Activated CD4-positive, CD25-positive, alpha-beta regulatory T cell treated with anti-CD3 and anti-CD28 coated beads, Interleukin-2, amount 50 U/mL, for 16 hours (primary cell): Measurements from ENCODE around the gene PARP15.
"Not testable (repeated sequence)": the region's sequence is repeated elsewhere in the genome, so short reads cannot be mapped to it uniquely, and the experiment has no call there.

ENCODE experiments used
- DNase-seq: peaks from one replicate; pipeline ENCODE4 v3.0.0-alpha.2; 2020; ENCODE audit warnings: low read depth, low spot score

Gene PARP15

GRCh38 chr3:122665226-122665786, 87.9 kb downstream of the PARP15 start:
- DNase-seq, result no peak

- no peak for DNase-seq
Observed at GRCh38 chr3:122665881-122666280, 88.4 kb downstream of the PARP15 start.

- DNase-seq, result no peak
Observed at GRCh38 chr3:122668930-122669730, 91.7 kb downstream of the PARP15 start.

- no peak for DNase-seq
Observed at GRCh38 chr3:122671553-122671952, 94.1 kb downstream of the PARP15 start.

- DNase-seq, result no peak
Observed at GRCh38 chr3:122674339-122674738, 96.9 kb downstream of the PARP15 start.

- no peak for DNase-seq
Observed at GRCh38 chr3:122676759-122677158, 99.3 kb downstream of the PARP15 start.

- no peak for DNase-seq
Observed at GRCh38 chr3:122677216-122677615, 99.8 kb downstream of the PARP15 start.

GRCh38 chr3:122678506-122678905, 101.1 kb downstream of the PARP15 start:
- DNase-seq, result no peak

GRCh38 chr3:122679085-122679881, 101.8 kb downstream of the PARP15 start:
- DNase-seq, result peak; percentile 68

- DNase-seq, result no peak
Observed at GRCh38 chr3:122679882-122680474, 102.5 kb downstream of the PARP15 start.

GRCh38 chr3:122680475-122681283, 103.2 kb downstream of the PARP15 start, which contains the start of gene PARP14:
PARP14 (plus strand) TSS chr3:122680839; CDS start chr3:122680884, 45 bp downstream.
- DNase-seq, result peak; percentile 28

GRCh38 chr3:122681284-122681973, 104.0 kb downstream of the PARP15 start:
- DNase-seq, result no peak

- DNase-seq, result no peak
Observed at GRCh38 chr3:122681974-122682409, 104.5 kb downstream of the PARP15 start.

GRCh38 chr3:122682778-122683411, 105.4 kb downstream of the PARP15 start:
- not testable (repeated sequence) for DNase-seq

GRCh38 chr3:122687298-122687697, 109.8 kb downstream of the PARP15 start:
- no peak for DNase-seq
